ENCODE data around the gene INSL4. TPM values are rescaled to one million over a fixed set of nuclear protein-coding genes. Genes with fewer than 3 reads are reported as not detected.

The INSL4 gene
- total RNA-seq, 2 experiments from 2014 or later = not detected

- no peaks in the 10 kb centered on the region for H3K36me3 ChIP-seq (ENCODE audit: insufficient read depth, low read length)
- no peaks in the 10 kb centered on the region for H4K20me1 ChIP-seq (ENCODE audit: insufficient read depth, low read length)
- no peak overlapping the region for H2AFZ ChIP-seq (ENCODE audit: low read length)
- H3K27ac ChIP-seq (ENCODE audit: low read depth, low read length, poor library complexity, severe bottlenecking) = no peak overlapping the region
- TF ChIP-seq CTCF (conservative IDR thresholded peaks at IDR 0.05; ENCODE audit: low read length) (no peak), EZH2phosphoT487 (IDR thresholded peaks at IDR 0.05; ENCODE audit: borderline replicate concordance, low read depth, low read length) (no peak)
- intact Hi-C loops (cut with micrococcal nuclease; ENCODE audit: unreplicated experiment) = no loop called here
- H3K4me3 ChIP-seq (ENCODE audit: low read depth, low read length, poor library complexity, severe bottlenecking) = no peak overlapping the region
- no peak for DNase-seq (ENCODE audit: low spot score)
- H3K79me2 ChIP-seq (ENCODE audit: insufficient read depth, low read depth, low read length) = no peaks in the 10 kb centered on the region
- H3K9me2 ChIP-seq (ENCODE audit: insufficient read depth, low read length) = no peaks in the 10 kb centered on the region
- POLR2A ChIA-PET = no interaction called here
- no peaks in the 10 kb centered on the region for H3K9me3 ChIP-seq (ENCODE audit: low read length)
- no peaks in the 10 kb centered on the region for H3K4me1 ChIP-seq (ENCODE audit: insufficient read depth, low read length, poor library complexity, severe bottlenecking)
- BruUV-seq (replicated peaks) = no TSS peak
- no peak overlapping the region for H3K4me2 ChIP-seq (ENCODE audit: low read length)
- CTCF ChIA-PET (ENCODE audit: unreplicated experiment) = no interaction called here
Measured at GRCh38 chr9:5188060-5188984, 42.9 kb upstream of the INSL4 start.

GRCh38 chr9:5191985-5192384 lies 39.2 kb upstream of the INSL4 start:
- no peaks in the 10 kb centered on the region for H3K36me3 ChIP-seq (ENCODE audit: insufficient read depth, low read length)
- ChIA-PET CTCF (ENCODE audit: unreplicated experiment) (no interaction called here), POLR2A (interaction anchor here (0.6 kb wide), 1 partner anchor 879 kb away, joined by 3 read pairs; no protein-coding TSS in a partner anchor)
- no peak overlapping the region for H2AFZ ChIP-seq (ENCODE audit: low read length)
- no peaks in the 10 kb centered on the region for H3K4me1 ChIP-seq (ENCODE audit: insufficient read depth, low read length, poor library complexity, severe bottlenecking)
- H3K79me2 ChIP-seq (ENCODE audit: insufficient read depth, low read depth, low read length) = no peaks in the 10 kb centered on the region
- no peak for DNase-seq (ENCODE audit: low spot score)
- no peaks in the 10 kb centered on the region for H4K20me1 ChIP-seq (ENCODE audit: insufficient read depth, low read length)
- no peaks in the 10 kb centered on the region for H3K9me2 ChIP-seq (ENCODE audit: insufficient read depth, low read length)
- TF ChIP-seq EZH2phosphoT487 (IDR thresholded peaks at IDR 0.05; ENCODE audit: borderline replicate concordance, low read depth, low read length) (no peak), CTCF (conservative IDR thresholded peaks at IDR 0.05; ENCODE audit: low read length) (no peak)
- no peaks in the 10 kb centered on the region for H3K9me3 ChIP-seq (ENCODE audit: low read length)
- no peak overlapping the region for H3K4me3 ChIP-seq (ENCODE audit: low read depth, low read length, poor library complexity, severe bottlenecking)
- no peak overlapping the region for H3K4me2 ChIP-seq (ENCODE audit: low read length)
- BruUV-seq (replicated peaks) = no TSS peak
- no peak overlapping the region for H3K27ac ChIP-seq (ENCODE audit: low read depth, low read length, poor library complexity, severe bottlenecking)
- intact Hi-C loops (cut with micrococcal nuclease; ENCODE audit: unreplicated experiment) = loop anchor here (5.0 kb wide), 1 partner anchor 235 kb away; no protein-coding TSS in a partner anchor

- Histone ChIP-seq H3K4me3 (ENCODE audit: low read depth, low read length, poor library complexity, severe bottlenecking) (no peak overlapping the region), H3K4me2 (ENCODE audit: low read length) (no peak overlapping the region), H4K20me1 (ENCODE audit: insufficient read depth, low read length) (no peaks in the 10 kb centered on the region), H3K9me3 (ENCODE audit: low read length) (no peaks in the 10 kb centered on the region), H3K36me3 (ENCODE audit: insufficient read depth, low read length) (no peaks in the 10 kb centered on the region), H2AFZ (ENCODE audit: low read length) (no peak overlapping the region), H3K4me1 (ENCODE audit: insufficient read depth, low read length, poor library complexity, severe bottlenecking) (no peaks in the 10 kb centered on the region), H3K9me2 (ENCODE audit: insufficient read depth, low read length) (no peaks in the 10 kb centered on the region), H3K27ac (ENCODE audit: low read depth, low read length, poor library complexity, severe bottlenecking) (no peak overlapping the region), H3K79me2 (ENCODE audit: insufficient read depth, low read depth, low read length) (no peaks in the 10 kb centered on the region)
- TF ChIP-seq CTCF (conservative IDR thresholded peaks at IDR 0.05; ENCODE audit: low read length) (no peak), EZH2phosphoT487 (IDR thresholded peaks at IDR 0.05; ENCODE audit: borderline replicate concordance, low read depth, low read length) (no peak)
- intact Hi-C loops (cut with micrococcal nuclease; ENCODE audit: unreplicated experiment) = loop anchor here (5.0 kb wide), 1 partner anchor 234 kb away; no protein-coding TSS in a partner anchor
- ChIA-PET POLR2A (no interaction called here), CTCF (ENCODE audit: unreplicated experiment) (no interaction called here)
- BruUV-seq (replicated peaks) = no TSS peak
- no peak for DNase-seq (ENCODE audit: low spot score)
Measured at GRCh38 chr9:5193345-5193744, 37.9 kb upstream of the INSL4 start.
